ENCODE measurements around the gene PAX7.

GRCh38 chr1:18738617-18739016 is 108.0 kb downstream of the PAX7 start:
- TF ChIP-seq ZNF274 (IDR thresholded peaks at IDR 0.05; ENCODE audit: low read depth, low read length) (no peak), SUZ12 (IDR thresholded peaks at IDR 0.05; ENCODE audit: extremely low read depth, insufficient read depth, insufficient read length) (no peak), YY1 (IDR thresholded peaks at IDR 0.05; ENCODE audit: insufficient read depth, insufficient read length) (no peak)
